Panc1 (cell line): ENCODE measurements around the gene MC3R. TPM values are rescaled to one million over a fixed set of nuclear protein-coding genes. Genes with fewer than 3 reads are reported as not detected.

Source experiments
- ATAC-seq: fragments of 200-7000 bp; cut with Tn5 transposase; 2 replicates; pipeline ENCODE4 v1.9.1; 2020; ENCODE audit warnings: mild to moderate bottlenecking, moderate library complexity
- BruUV-seq: library from RNA; stranded (reverse); fragments of 400-500 nt; replicated peaks from 2 replicates; lab custom pipeline; 2021; lab: Mats Ljungman, UMichigan
- CTCF ChIA-PET: fragments of 300-600 bp; sonication (Branson Sonifier 250); formaldehyde crosslinking; loops from one replicate; lab custom pipeline; 2022; ENCODE audit warnings: antibody characterized with exemption; lab: Charles Lee
- POLR2A ChIA-PET: fragments of 300-600 bp; sonication (Branson Sonifier 250); formaldehyde crosslinking; loops from one replicate; lab custom pipeline; 2022; ENCODE audit warnings: antibody characterized with exemption; lab: Charles Lee
- DNase-seq: peaks from one replicate; pipeline ENCODE4 v3.0.0-alpha.2; 2010; ENCODE audit warnings: low read depth, low spot score
- H3K27ac ChIP-seq: 2 replicates; pipeline ENCODE4 v1.5.1; 2011; ENCODE audit warnings: mild to moderate bottlenecking, low read length, inconsistent platforms
- H3K27me3 ChIP-seq: fragments of 200-500 bp; sonication (Bioruptor generic); 2 replicates; pipeline ENCODE4 v1.6.0; 2014; ENCODE audit warnings: low read length, inconsistent platforms; ENCODE audit not compliant: control insufficient read depth, insufficient read depth
- H3K36me3 ChIP-seq: fragments of 200-500 bp; sonication (Bioruptor generic); 2 replicates; pipeline ENCODE4 v1.5.1; 2014; ENCODE audit warnings: inconsistent platforms, mild to moderate bottlenecking, low read length, moderate library complexity; ENCODE audit not compliant: control insufficient read depth, insufficient read depth
- H3K4me1 ChIP-seq: 2 replicates; pipeline ENCODE4 v1.5.1; 2011; ENCODE audit warnings: inconsistent platforms, mild to moderate bottlenecking, low read length, moderate library complexity; ENCODE audit not compliant: control insufficient read depth, insufficient read depth
- H3K4me3 ChIP-seq, 2 experiments: 2 replicates each; pipeline ENCODE4 v1.5.1; 2011 to 2012; ENCODE audit warnings: low read depth in 2 of 2, low read length in 2 of 2, mild to moderate bottlenecking in 2 of 2, inconsistent platforms in 1 of 2, moderate library complexity in 1 of 2
- H3K9me3 ChIP-seq: fragments of 200-500 bp; sonication (Bioruptor generic); 2 replicates; pipeline ENCODE4 v1.5.1; 2014; ENCODE audit warnings: low read depth, mild to moderate bottlenecking, inconsistent platforms, low read length, moderate library complexity; ENCODE audit not compliant: control insufficient read depth, insufficient read depth
- POLR2AphosphoS5 ChIP-seq: IDR thresholded peaks from 2 replicates; pipeline ENCODE4 v1.6.1; 2012; ENCODE audit warnings: mild to moderate bottlenecking, low read depth, low read length, moderate library complexity
- SIN3A ChIP-seq: IDR thresholded peaks from 2 replicates; pipeline ENCODE4 v1.6.1; 2012; ENCODE audit warnings: low read depth, mild to moderate bottlenecking, low read length, moderate library complexity, borderline replicate concordance; ENCODE audit not compliant: insufficient read depth
- TCF7L2 ChIP-seq: IDR thresholded peaks from 2 replicates; pipeline ENCODE4 v1.6.1; 2011; ENCODE audit warnings: mild to moderate bottlenecking, low read depth, low read length, inconsistent platforms
- in situ Hi-C: cut with HindIII; loops from 2 replicates; pipeline ENCODE4 v1.10.0; 2016; ENCODE audit warnings: low sequenced_read_pairs, low pct_unique_long_range_greater_than_20kb
- intact Hi-C: fragments of 100-400 bp; cut with micrococcal nuclease; formaldehyde crosslinking; loops from one replicate; pipeline ENCODE4 v1.10.0; 2022; ENCODE audit not compliant: unreplicated experiment
- total RNA-seq: library from RNA; stranded (reverse); gene quantifications from one replicate; pipeline ENCODE4 v1.2.1, GENCODE V29; 2021; ENCODE audit not compliant: unreplicated experiment
- TF ChIP-seq, protein P1 (sequence below): fragments of 450-650 bp; IDR thresholded peaks from 2 replicates; pipeline ENCODE4 v1.5.1; 2017; ENCODE audit warnings: mild to moderate bottlenecking
- TF ChIP-seq, protein P2 (sequence below), 2 experiments: IDR thresholded peaks; 2 replicates each; pipeline ENCODE4 v1.6.1; 2011 to 2012; ENCODE audit warnings: low read depth in 2 of 2, control low read depth in 1 of 2, low read length in 1 of 2, mild to moderate bottlenecking in 1 of 2, moderate library complexity in 1 of 2; ENCODE audit not compliant: insufficient read depth in 1 of 2

MC3R gene
- total RNA-seq, 1 experiment from 2014 or later = not detected

DNA sequence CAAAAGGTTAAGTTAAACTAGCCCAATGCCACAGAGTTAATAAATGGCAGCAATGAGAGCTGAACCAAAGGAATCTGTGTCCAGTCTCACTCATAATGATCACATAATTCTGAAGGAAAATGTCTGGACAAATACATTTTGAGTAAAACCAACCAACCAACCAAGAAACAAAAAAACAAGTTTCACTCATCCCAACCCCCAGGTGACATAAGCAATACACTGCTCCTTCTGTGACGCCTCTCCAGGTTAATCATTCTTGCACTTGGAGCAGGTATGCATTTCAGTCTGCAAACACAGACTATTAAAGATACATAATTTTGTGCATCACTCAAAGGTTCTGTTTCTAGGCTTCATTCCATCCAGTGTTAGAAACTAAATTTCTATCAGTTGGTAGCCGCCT, 35.2 kb upstream of the MC3R start:
- H3K36me3 ChIP-seq = no peaks in the 10 kb centered on the region
- in situ Hi-C loops (no loop called here), intact Hi-C loops (no loop called here)
- no peaks in the 10 kb centered on the region for H3K4me1 ChIP-seq
- TF ChIP-seq SIN3A = no peak
- TF ChIP-seq TCF7L2 = no peak
- TF ChIP-seq, protein P1, sequence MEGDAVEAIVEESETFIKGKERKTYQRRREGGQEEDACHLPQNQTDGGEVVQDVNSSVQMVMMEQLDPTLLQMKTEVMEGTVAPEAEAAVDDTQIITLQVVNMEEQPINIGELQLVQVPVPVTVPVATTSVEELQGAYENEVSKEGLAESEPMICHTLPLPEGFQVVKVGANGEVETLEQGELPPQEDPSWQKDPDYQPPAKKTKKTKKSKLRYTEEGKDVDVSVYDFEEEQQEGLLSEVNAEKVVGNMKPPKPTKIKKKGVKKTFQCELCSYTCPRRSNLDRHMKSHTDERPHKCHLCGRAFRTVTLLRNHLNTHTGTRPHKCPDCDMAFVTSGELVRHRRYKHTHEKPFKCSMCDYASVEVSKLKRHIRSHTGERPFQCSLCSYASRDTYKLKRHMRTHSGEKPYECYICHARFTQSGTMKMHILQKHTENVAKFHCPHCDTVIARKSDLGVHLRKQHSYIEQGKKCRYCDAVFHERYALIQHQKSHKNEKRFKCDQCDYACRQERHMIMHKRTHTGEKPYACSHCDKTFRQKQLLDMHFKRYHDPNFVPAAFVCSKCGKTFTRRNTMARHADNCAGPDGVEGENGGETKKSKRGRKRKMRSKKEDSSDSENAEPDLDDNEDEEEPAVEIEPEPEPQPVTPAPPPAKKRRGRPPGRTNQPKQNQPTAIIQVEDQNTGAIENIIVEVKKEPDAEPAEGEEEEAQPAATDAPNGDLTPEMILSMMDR = no peak
- no peak for TF ChIP-seq POLR2AphosphoS5
- TF ChIP-seq, protein P2, sequence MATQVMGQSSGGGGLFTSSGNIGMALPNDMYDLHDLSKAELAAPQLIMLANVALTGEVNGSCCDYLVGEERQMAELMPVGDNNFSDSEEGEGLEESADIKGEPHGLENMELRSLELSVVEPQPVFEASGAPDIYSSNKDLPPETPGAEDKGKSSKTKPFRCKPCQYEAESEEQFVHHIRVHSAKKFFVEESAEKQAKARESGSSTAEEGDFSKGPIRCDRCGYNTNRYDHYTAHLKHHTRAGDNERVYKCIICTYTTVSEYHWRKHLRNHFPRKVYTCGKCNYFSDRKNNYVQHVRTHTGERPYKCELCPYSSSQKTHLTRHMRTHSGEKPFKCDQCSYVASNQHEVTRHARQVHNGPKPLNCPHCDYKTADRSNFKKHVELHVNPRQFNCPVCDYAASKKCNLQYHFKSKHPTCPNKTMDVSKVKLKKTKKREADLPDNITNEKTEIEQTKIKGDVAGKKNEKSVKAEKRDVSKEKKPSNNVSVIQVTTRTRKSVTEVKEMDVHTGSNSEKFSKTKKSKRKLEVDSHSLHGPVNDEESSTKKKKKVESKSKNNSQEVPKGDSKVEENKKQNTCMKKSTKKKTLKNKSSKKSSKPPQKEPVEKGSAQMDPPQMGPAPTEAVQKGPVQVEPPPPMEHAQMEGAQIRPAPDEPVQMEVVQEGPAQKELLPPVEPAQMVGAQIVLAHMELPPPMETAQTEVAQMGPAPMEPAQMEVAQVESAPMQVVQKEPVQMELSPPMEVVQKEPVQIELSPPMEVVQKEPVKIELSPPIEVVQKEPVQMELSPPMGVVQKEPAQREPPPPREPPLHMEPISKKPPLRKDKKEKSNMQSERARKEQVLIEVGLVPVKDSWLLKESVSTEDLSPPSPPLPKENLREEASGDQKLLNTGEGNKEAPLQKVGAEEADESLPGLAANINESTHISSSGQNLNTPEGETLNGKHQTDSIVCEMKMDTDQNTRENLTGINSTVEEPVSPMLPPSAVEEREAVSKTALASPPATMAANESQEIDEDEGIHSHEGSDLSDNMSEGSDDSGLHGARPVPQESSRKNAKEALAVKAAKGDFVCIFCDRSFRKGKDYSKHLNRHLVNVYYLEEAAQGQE (IDR thresholded peaks at IDR 0.05; ENCODE audit: insufficient read depth in 1 of 2, low read depth in 2 of 2, low read length in 1 of 2) = no peak
- no peaks in the 10 kb centered on the region for H3K9me3 ChIP-seq
- DNase-seq (no peak), ATAC-seq (no peak)
- no peak overlapping the region for H3K4me3 ChIP-seq
- ChIA-PET POLR2A (no interaction called here), CTCF (interaction anchor here (0.7 kb wide), 1 partner anchor 64 kb away, joined by 3 read pairs; no protein-coding TSS in a partner anchor)
- no peak overlapping the region for H3K27ac ChIP-seq
- H3K27me3 ChIP-seq = no peaks in the 10 kb centered on the region
- BruUV-seq = no TSS peak

DNA sequence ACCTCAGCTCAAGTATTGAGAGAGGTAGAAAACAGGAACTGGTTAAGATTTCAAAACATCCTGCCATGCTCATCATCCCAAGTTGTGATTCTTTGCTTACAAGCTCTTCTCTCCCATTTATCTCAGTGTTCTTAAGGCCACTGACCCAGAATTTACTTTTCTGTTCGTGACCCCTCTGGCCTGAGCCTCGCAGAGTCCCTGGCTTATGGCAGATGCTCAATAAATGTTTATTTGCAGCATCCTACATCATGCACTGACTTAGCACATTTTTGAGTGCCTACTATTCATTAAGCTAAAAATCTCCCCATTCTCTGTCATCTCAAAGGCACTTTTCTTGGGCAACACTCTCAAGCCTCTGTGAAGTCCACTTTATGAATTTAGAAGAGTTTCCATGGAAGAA, 33.4 kb upstream of the MC3R start:
- no peaks in the 10 kb centered on the region for H3K9me3 ChIP-seq
- no peaks in the 10 kb centered on the region for H3K4me1 ChIP-seq
- no TSS peak for BruUV-seq
- no peaks in the 10 kb centered on the region for H3K27me3 ChIP-seq
- intact Hi-C loops (no loop called here), in situ Hi-C loops (no loop called here)
- H3K27ac ChIP-seq = no peak overlapping the region
- ATAC-seq (no peak), DNase-seq (no peak)
- ChIA-PET POLR2A (no interaction called here), CTCF (interaction anchor here (0.7 kb wide), 1 partner anchor 372 kb away, joined by 3 read pairs; no protein-coding TSS in a partner anchor)
- no peaks in the 10 kb centered on the region for H3K36me3 ChIP-seq
- TF ChIP-seq TCF7L2 (no peak), POLR2AphosphoS5 (no peak), SIN3A (no peak)
- TF ChIP-seq, protein P1 = no peak
- TF ChIP-seq, protein P2 (IDR thresholded peaks at IDR 0.05; ENCODE audit: insufficient read depth in 1 of 2, low read depth in 2 of 2, low read length in 1 of 2) = no peak
- no peak overlapping the region for H3K4me3 ChIP-seq
